K562 (cell line): ENCODE measurements around the gene APBA2. TPM values are rescaled to one million over a fixed set of nuclear protein-coding genes. Genes with fewer than 3 reads are reported as not detected.
A peak's percentile ranks its signal among the peaks of the same experiment; 100 is the strongest.

ENCODE experiments used
- ARID2 ChIP-seq: fragments of 450-650 bp; IDR thresholded peaks from 2 replicates; pipeline ENCODE4 v1.6.1; 2017; ENCODE audit warnings: antibody characterized with exemption, mild to moderate bottlenecking
- C11orf30 ChIP-seq: fragments of 450-650 bp; IDR thresholded peaks from 2 replicates; pipeline ENCODE4 v1.6.1; 2016; ENCODE audit warnings: low read depth, mild to moderate bottlenecking
- CCAR2 ChIP-seq: fragments of 200-400 bp; formaldehyde crosslinking; IDR thresholded peaks from 2 replicates; pipeline ENCODE4 v1.6.1; 2017; ENCODE audit warnings: mild to moderate bottlenecking, low read depth, low read length
- DDX20 ChIP-seq: fragments of 450-650 bp; IDR thresholded peaks from 2 replicates; pipeline ENCODE4 v1.6.1; 2016; ENCODE audit warnings: missing genetic modification characterization, low read depth, mild to moderate bottlenecking, missing compliant biosample characterization, moderate library complexity
- HDAC3 ChIP-seq: fragments of 450-650 bp; IDR thresholded peaks from 2 replicates; pipeline ENCODE4 v1.6.1; 2018; ENCODE audit warnings: borderline replicate concordance, mild to moderate bottlenecking, moderate library complexity; ENCODE audit not compliant: partially characterized antibody
- KHSRP ChIP-seq: fragments of 450-650 bp; IDR thresholded peaks from 2 replicates; pipeline ENCODE4 v1.6.1; 2017
- NFXL1 ChIP-seq: fragments of 450-650 bp; formaldehyde crosslinking; IDR thresholded peaks from 2 replicates; pipeline ENCODE4 v1.4.0; 2021; ENCODE audit warnings: mild to moderate bottlenecking
- NUFIP1 ChIP-seq: fragments of 450-650 bp; IDR thresholded peaks from 2 replicates; pipeline ENCODE4 v1.6.1; 2018; ENCODE audit not compliant: partially characterized antibody
- RBM14 ChIP-seq: fragments of 200-400 bp; formaldehyde crosslinking; IDR thresholded peaks from 2 replicates; pipeline ENCODE4 v1.6.1; 2018; ENCODE audit warnings: low read depth, mild to moderate bottlenecking, low read length, moderate library complexity, borderline replicate concordance; ENCODE audit not compliant: insufficient read depth
- RBM34 ChIP-seq: fragments of 200-400 bp; formaldehyde crosslinking; IDR thresholded peaks from 2 replicates; pipeline ENCODE4 v1.6.1; 2018; ENCODE audit warnings: low read length, borderline replicate concordance; ENCODE audit not compliant: insufficient read depth
- SRSF7 ChIP-seq: fragments of 200-400 bp; formaldehyde crosslinking; optimal IDR thresholded peaks from 2 replicates; pipeline ENCODE3; 2017; ENCODE audit warnings: mild to moderate bottlenecking, low read depth, low read length
- STAT5A ChIP-seq: IDR thresholded peaks from 2 replicates; pipeline ENCODE4 v1.6.1; 2012; ENCODE audit warnings: low read length, inconsistent platforms, borderline replicate concordance
- TARDBP ChIP-seq: fragments of 450-650 bp; IDR thresholded peaks from 2 replicates; pipeline ENCODE4 v1.6.1; 2016
- TCF7L2 ChIP-seq: fragments of 150-350 bp; IDR thresholded peaks from 2 replicates; pipeline ENCODE4 v1.6.1; 2016; ENCODE audit warnings: low read depth, mild to moderate bottlenecking, low read length, moderate library complexity
- ZBTB40 ChIP-seq, 2 experiments: fragments of 450-650 bp in 1 of 2; sonication (generic) in 1 of 2; formaldehyde crosslinking in 1 of 2; IDR thresholded peaks; 2 replicates each; pipeline versions ENCODE4 v1.7.1 to v1.9.0; 2016 to 2022; ENCODE audit warnings: inconsistent platforms in 1 of 2, mild to moderate bottlenecking in 1 of 2, missing genetic modification reagents in 1 of 2
- ZNF277 ChIP-seq: fragments of 250-450 bp; sonication (Bioruptor Pico); IDR thresholded peaks from 2 replicates; pipeline ENCODE4 v1.8.0; 2022; ENCODE audit warnings: inconsistent platforms, mild to moderate bottlenecking, moderate library complexity, borderline replicate concordance
- ZNF511 ChIP-seq: sonication (generic); formaldehyde crosslinking; IDR thresholded peaks from 2 replicates; pipeline ENCODE4 v1.8.0; 2022; ENCODE audit warnings: mild to moderate bottlenecking, missing genetic modification reagents
- ZNF583 ChIP-seq: fragments of 250-450 bp; sonication (Bioruptor Pico); IDR thresholded peaks from 2 replicates; pipeline ENCODE4 v1.4.0; 2020
- polyA plus RNA-seq, 8 experiments: library from polyadenylated mRNA; depleted of rRNA in 4 of 8; stranded (reverse) in 5 of 8; unstranded in 3 of 8; fragments of >200 nt; fragmentation: Nextera tagmentation in 2 of 8; fragmentation: Illumina TruSeq in 1 of 8; extraction: Ambion mirVana in 2 of 8; extraction: Trizol in 1 of 8; gene quantifications; 2 replicates each; pipeline versions ENCODE4 v1.2.1 to v1.2.3, GENCODE V29; 2011 to 2014; ENCODE audit warnings: inconsistent platforms in 1 of 8, missing spikeins in 1 of 8
- total RNA-seq, 7 experiments: library from RNA; depleted of rRNA in 6 of 7; stranded (reverse); fragments of >200 nt in 6 of 7; fragmentation: Illumina TruSeq in 2 of 7; extraction: Trizol in 2 of 7; gene quantifications; 2 replicates each; pipeline versions ENCODE4 v1.2.1 to v1.2.3, GENCODE V29; 2011 to 2021; ENCODE audit warnings: low replicate concordance in 1 of 7

APBA2 gene
- total and polyA plus RNA-seq, 9 of the 15 experiments (the other 6 are each of a cell fraction or from before 2014, with no cell fraction given): 0.24 to 40.9 (median 25.2) TPM

- no peak for TF ChIP-seq TCF7L2
- TF ChIP-seq NUFIP1: no peak
- TF ChIP-seq HDAC3: peak; percentile 17
- TF ChIP-seq ZBTB40 (IDR thresholded peaks at IDR 0.05): no peak
- TF ChIP-seq ZBTB40 (CRISPR knock-in tag; IDR thresholded peaks at IDR 0.05): no peak
- TF ChIP-seq RBM14: no peak
- no peak for TF ChIP-seq ZNF583 (CRISPR knock-in tag)
- TF ChIP-seq STAT5A: no peak; the same call in 1 of the 2 replicates
- TF ChIP-seq ARID2: no peak
- no peak for TF ChIP-seq NFXL1 (CRISPR knock-in tag)
- TF ChIP-seq KHSRP: no peak
- TF ChIP-seq RBM34: no peak
- TF ChIP-seq CCAR2: no peak
- no peak for TF ChIP-seq DDX20 (tag)
- TF ChIP-seq ZNF511 (CRISPR knock-in tag): no peak
- 0 out of 2 replicates have a peak, but pooled peaks have one; percentile 36 for TF ChIP-seq TARDBP
- no peak for TF ChIP-seq ZNF277 (CRISPR knock-in tag)
- no peak for TF ChIP-seq C11orf30
- TF ChIP-seq SRSF7: no peak
Measured at GRCh38 chr15:28904541-28905315, 19.0 kb downstream of the APBA2 start (continued).
